H1 (cell line): ENCODE data around the gene SND1.

Experiments used
- CHD2 ChIP-seq: IDR thresholded peaks from 2 replicates; pipeline ENCODE4 v1.6.1; 2012; ENCODE audit warnings: low read length, improper control_type of control experiment
- CTCF ChIP-seq, 3 experiments: IDR thresholded peaks; 1 replicate in 2 of 3; 2 replicates in 1 of 3; pipeline versions ENCODE4 v1.5.1 to v1.6.1; 2011; ENCODE audit warnings: low read length in 3 of 3, mild to moderate bottlenecking in 3 of 3, inconsistent platforms in 2 of 3, low read depth in 1 of 3, moderate library complexity in 1 of 3; ENCODE audit not compliant: insufficient read depth in 1 of 3; ENCODE audit errors: control extremely low read depth in 1 of 3
- EP300 ChIP-seq, 2 experiments: IDR thresholded peaks; 1 replicate in 1 of 2; 2 replicates in 1 of 2; pipeline ENCODE4 v1.6.1; 2011 to 2012; ENCODE audit warnings: low read depth in 2 of 2, low read length in 2 of 2, mild to moderate bottlenecking in 2 of 2, borderline replicate concordance in 1 of 2, inconsistent platforms in 1 of 2, moderate library complexity in 1 of 2
- EZH2 ChIP-seq: fragments of 200-600 bp; sonication (generic); IDR thresholded peaks from 2 replicates; pipeline ENCODE4 v1.7.1; 2012; ENCODE audit warnings: low read depth, mild to moderate bottlenecking, moderate library complexity, low read length, inconsistent platforms; ENCODE audit not compliant: severe bottlenecking
- JUN ChIP-seq: IDR thresholded peaks from 2 replicates; pipeline ENCODE4 v1.6.1; 2011; ENCODE audit warnings: low read depth, mild to moderate bottlenecking, improper control_type of control experiment, low read length
- PHF8 ChIP-seq: fragments of 200-600 bp; sonication (generic); conservative IDR thresholded peaks from 2 replicates; pipeline ENCODE4 v1.7.1; 2012; ENCODE audit warnings: low read depth, mild to moderate bottlenecking, inconsistent platforms, low read length, moderate library complexity
- POLR2A ChIP-seq, 2 experiments: IDR thresholded peaks; 1 replicate in 1 of 2; 2 replicates in 1 of 2; pipeline ENCODE4 v1.6.1; 2011; ENCODE audit warnings: low read depth in 2 of 2, low read length in 2 of 2, mild to moderate bottlenecking in 2 of 2; ENCODE audit errors: control extremely low read depth in 1 of 2
- POLR2AphosphoS5 ChIP-seq: IDR thresholded peaks from 2 replicates; pipeline ENCODE4 v1.6.1; 2011; ENCODE audit warnings: low read depth, low read length
- SAP30 ChIP-seq: fragments of 300-600 bp; sonication (generic); IDR thresholded peaks from 2 replicates; pipeline ENCODE4 v1.7.1; 2012; ENCODE audit warnings: low read length, moderate library complexity, mild to moderate bottlenecking, inconsistent platforms; ENCODE audit not compliant: insufficient read depth, insufficient replicate concordance
- SIN3A ChIP-seq, 2 experiments: IDR thresholded peaks in 1 of 2; conservative IDR thresholded peaks in 1 of 2; 2 replicates each; pipeline ENCODE4 v1.6.1; 2011 to 2012; ENCODE audit warnings: low read length in 2 of 2, improper control_type of control experiment in 1 of 2, low read depth in 1 of 2, mild to moderate bottlenecking in 1 of 2
- TCF12 ChIP-seq: IDR thresholded peaks from 2 replicates; pipeline ENCODE4 v1.6.1; 2011; ENCODE audit warnings: low read depth, mild to moderate bottlenecking, low read length
- ZNF274 ChIP-seq: IDR thresholded peaks from 2 replicates; pipeline ENCODE4 v1.7.0; 2012; ENCODE audit warnings: low read length, borderline replicate concordance; ENCODE audit errors: extremely low read depth

- no peak for TF ChIP-seq CHD2
- peak; percentile 19 to 58 (median 39) for TF ChIP-seq CTCF (IDR thresholded peaks at IDR 0.05; ENCODE audit: control extremely low read depth in 1 of 3, insufficient read depth in 1 of 3, low read depth in 1 of 3, low read length in 3 of 3)
- no peak for TF ChIP-seq ZNF274
- no peak for TF ChIP-seq EP300 (IDR thresholded peaks at IDR 0.05; ENCODE audit: borderline replicate concordance in 1 of 2, low read depth in 2 of 2, low read length in 2 of 2)
- no peak for TF ChIP-seq POLR2A (IDR thresholded peaks at IDR 0.05; ENCODE audit: control extremely low read depth in 1 of 2, low read depth in 2 of 2, low read length in 2 of 2)
- no peak for TF ChIP-seq POLR2AphosphoS5
- TF ChIP-seq PHF8 = no peak
- no peak for TF ChIP-seq EZH2
- no peak for TF ChIP-seq SIN3A (conservative IDR thresholded peaks at IDR 0.05 in 1 of 2, IDR thresholded peaks at IDR 0.05 in 1 of 2; ENCODE audit: low read depth in 1 of 2, low read length in 2 of 2)
- TF ChIP-seq SAP30 = no peak
- TF ChIP-seq JUN = no peak
- no peak for TF ChIP-seq TCF12
These were observed 358.6 kb downstream of the SND1 start for GRCh38 chr7:128010391-128011127.
